SK-N-MC (cell line): Measurements from ENCODE around the gene BICC1.
"Not testable (repeated sequence)": the region's sequence is repeated elsewhere in the genome, so short reads cannot be mapped to it uniquely, and the experiment has no call there.

Experiments
- DNase-seq: peaks from one replicate; pipeline ENCODE4 v3.0.0-alpha.2; 2011; ENCODE audit warnings: low read depth, low spot score
- H3K27ac ChIP-seq: fragments of 200-600 bp; sonication (generic); 2 replicates; pipeline ENCODE4 v1.5.1; 2016; ENCODE audit warnings: mixed run types
- H3K36me3 ChIP-seq: fragments of 200-600 bp; sonication (generic); 2 replicates; pipeline ENCODE4 v1.6.1; 2017; ENCODE audit warnings: antibody characterized with exemption, low read length, mixed read lengths; ENCODE audit not compliant: insufficient read depth
- H3K4me3 ChIP-seq: fragments of 200-600 bp; sonication (generic); 2 replicates; pipeline ENCODE4 v1.5.1; 2016
- H3K9ac ChIP-seq: fragments of 200-600 bp; sonication (generic); 2 replicates; pipeline ENCODE4 v1.8.0; 2017; ENCODE audit warnings: mixed run types, mixed read lengths; ENCODE audit not compliant: insufficient read length
- H3K9me3 ChIP-seq: fragments of 200-600 bp; sonication (generic); 2 replicates; pipeline ENCODE4 v1.6.1; 2017; ENCODE audit warnings: low read depth, mild to moderate bottlenecking, antibody characterized with exemption, low read length, moderate library complexity, mixed read lengths
- EZH2 ChIP-seq: fragments of 200-600 bp; sonication (generic); IDR thresholded peaks from one replicate; pipeline ENCODE4 v1.6.1; 2017; ENCODE audit warnings: antibody characterized with exemption
- FOXP2 ChIP-seq: optimal IDR thresholded peaks from 2 replicates; pipeline ENCODE3; 2011; ENCODE audit warnings: mild to moderate bottlenecking, moderate library complexity; ENCODE audit not compliant: insufficient read depth; ENCODE audit errors: extremely low read length, control extremely low read depth
- POLR2AphosphoS5 ChIP-seq: IDR thresholded peaks from 2 replicates; pipeline ENCODE4 v1.6.1; 2012; ENCODE audit warnings: mild to moderate bottlenecking, low read depth, low read length, borderline replicate concordance

BICC1 gene

GRCh38 chr10:58851606-58852005, 338.9 kb downstream of the BICC1 start:
- H3K4me3 ChIP-seq = no peak overlapping the region
- TF ChIP-seq EZH2 (no peak), FOXP2 (no peak), POLR2AphosphoS5 (no peak)
- no peaks in the 10 kb centered on the region for H3K9me3 ChIP-seq

GRCh38 chr10:58853668-58854067, 341.0 kb downstream of the BICC1 start:
- no peak for DNase-seq
- TF ChIP-seq POLR2AphosphoS5 (no peak), EZH2 (no peak), FOXP2 (no peak)
- Histone ChIP-seq H3K9ac (no peak overlapping the region), H3K27ac (no peak overlapping the region), H3K36me3 (no peaks in the 10 kb centered on the region), H3K4me3 (no peak overlapping the region), H3K9me3 (no peaks in the 10 kb centered on the region)

More at GRCh38 chr10:58851606-58852005, 338.9 kb downstream of the BICC1 start:
- no peak for DNase-seq
- no peaks in the 10 kb centered on the region for H3K36me3 ChIP-seq
- no peak overlapping the region for H3K27ac ChIP-seq
- H3K9ac ChIP-seq = no peak overlapping the region

- Histone ChIP-seq H3K27ac (no peak overlapping the region), H3K9me3 (no peaks in the 10 kb centered on the region), H3K36me3 (no peaks in the 10 kb centered on the region), H3K4me3 (no peak overlapping the region), H3K9ac (no peak overlapping the region)
- DNase-seq = no peak
- no peak for TF ChIP-seq FOXP2
- TF ChIP-seq POLR2AphosphoS5 = no peak
- no peak for TF ChIP-seq EZH2
Measured at GRCh38 chr10:58854811-58855210, 342.1 kb downstream of the BICC1 start.

- H3K36me3 ChIP-seq = no peaks in the 10 kb centered on the region
- no peaks in the 10 kb centered on the region for H3K9me3 ChIP-seq
- DNase-seq = no peak
- H3K27ac ChIP-seq = no peak overlapping the region
- no peak overlapping the region for H3K4me3 ChIP-seq
- H3K9ac ChIP-seq = no peak overlapping the region
- TF ChIP-seq POLR2AphosphoS5 = no peak
- no peak for TF ChIP-seq EZH2
- TF ChIP-seq FOXP2 = no peak
Measured at GRCh38 chr10:58856508-58857240, 344.0 kb downstream of the BICC1 start.

GRCh38 chr10:58857251-58857805, 344.7 kb downstream of the BICC1 start:
- Histone ChIP-seq H3K9ac (no peak overlapping the region), H3K4me3 (no peak overlapping the region), H3K36me3 (no peaks in the 10 kb centered on the region), H3K9me3 (no peaks in the 10 kb centered on the region), H3K27ac (no peak overlapping the region)
- DNase-seq = no peak
- TF ChIP-seq POLR2AphosphoS5 (no peak), EZH2 (no peak), FOXP2 (no peak)

GRCh38 chr10:58858123-58858522, 345.5 kb downstream of the BICC1 start:
- H3K27ac ChIP-seq, H3K9ac ChIP-seq, DNase-seq, H3K9me3 ChIP-seq, H3K4me3 ChIP-seq, H3K36me3 ChIP-seq: not testable (repeated sequence)

GRCh38 chr10:58859526-58859925, 346.9 kb downstream of the BICC1 start:
- H3K4me3 ChIP-seq = no peak overlapping the region
- no peaks in the 10 kb centered on the region for H3K36me3 ChIP-seq
- TF ChIP-seq EZH2 = no peak
- TF ChIP-seq POLR2AphosphoS5 = no peak
- no peak for TF ChIP-seq FOXP2

GRCh38 chr10:58867683-58868082, 355.0 kb downstream of the BICC1 start:
- no peaks in the 10 kb centered on the region for H3K9me3 ChIP-seq
- no peak for DNase-seq
- no peak for TF ChIP-seq POLR2AphosphoS5
- TF ChIP-seq FOXP2 = no peak
- TF ChIP-seq EZH2 = no peak

More at GRCh38 chr10:58859526-58859925, 346.9 kb downstream of the BICC1 start:
- no peaks in the 10 kb centered on the region for H3K9me3 ChIP-seq
- DNase-seq = no peak
- H3K9ac ChIP-seq = no peak overlapping the region
- no peak overlapping the region for H3K27ac ChIP-seq

More at GRCh38 chr10:58867683-58868082, 355.0 kb downstream of the BICC1 start:
- H3K4me3 ChIP-seq = no peak overlapping the region
- no peak overlapping the region for H3K27ac ChIP-seq
- no peaks in the 10 kb centered on the region for H3K36me3 ChIP-seq
- H3K9ac ChIP-seq = no peak overlapping the region
